Measurements from ENCODE around the gene SH3BP5L. TPM values are rescaled to one million over a fixed set of nuclear protein-coding genes. Genes with fewer than 3 reads are reported as not detected.
A peak's percentile ranks its signal among the peaks of the same experiment; 100 is the strongest.

Gene SH3BP5L
- total and polyA plus RNA-seq, 10 of the 15 experiments (the other 5 are each of a cell fraction or from before 2014, with no cell fraction given), result 1.1 to 22.8 (median 10.9) TPM

GRCh38 chr1:248805876-248806275 lies 19.8 kb downstream of the SH3BP5L start:
- in situ Hi-C loops (cut with MboI) (loop anchor here (5.0 kb wide), 3 partner anchors 109 to 564 kb away; no protein-coding TSS in a partner anchor), intact Hi-C loops (cut with micrococcal nuclease; ENCODE audit: unreplicated experiment) (loop anchor here (1.0 to 5.0 kb wide), 5 partner anchors 13 to 402 kb away; no protein-coding TSS in a partner anchor)
- Histone ChIP-seq H3K79me2 (ENCODE audit: control insufficient read depth, insufficient read depth, low read length) (no peaks in the 10 kb centered on the region), H3K27me3 (replicated peaks in 1 of 2; ENCODE audit: control insufficient read depth in 2 of 2, insufficient read depth in 2 of 2, low read length in 1 of 2) (no peaks in the 10 kb centered on the region), H3K4me1 (ENCODE audit: control insufficient read depth, insufficient read depth, low read length) (peaks cover 26% of the 10 kb centered on the region), H3K9ac (ENCODE audit: control insufficient read depth, insufficient read depth, low read length) (no peak overlapping the region; the same call in 1 of the 2 replicates), H2AFZ (ENCODE audit: control insufficient read depth, low read depth, low read length) (peak overlapping the region; percentile 78; the same call in 1 of the 2 replicates), H4K20me1 (ENCODE audit: control insufficient read depth, insufficient read depth) (no peaks in the 10 kb centered on the region), H3K4me3 (no peak overlapping the region), H3K36me3 (ENCODE audit: control insufficient read depth in 2 of 2, insufficient read depth in 2 of 2, low read length in 1 of 2) (peaks cover 0 to under 1% of the 10 kb centered on the region in 2 experiments; a peak in 1 of 4 replicates), H3K4me2 (ENCODE audit: control insufficient read depth, insufficient read depth) (peak overlapping the region; percentile 82), H3K9me3 (replicated peaks; ENCODE audit: control insufficient read depth, insufficient read depth, low read length) (peaks cover 4% of the 10 kb centered on the region; the same call in 2 of the 3 replicates), H3K27ac (ENCODE audit: control insufficient read depth, insufficient read depth) (peak overlapping the region; percentile 79)
- no peak for ATAC-seq
- no peak for DNase-seq (ENCODE audit: low read depth, low spot score)
- WGBS (ENCODE audit: insufficient coverage, insufficient replicate concordance, low lambda C conversion rate, missing lambda C conversion rate), result 100% methylated on average over 1 of the region's 1 CpG
- no TSS peak for BruUV-seq (replicated peaks)
- peak; percentile 62 for TF ChIP-seq RUNX3 (IDR thresholded peaks at IDR 0.05; ENCODE audit: low read length)
- no peak for TF ChIP-seq NRF1 (conservative IDR thresholded peaks at IDR 0.05; ENCODE audit: low read depth, low read length)
- TF ChIP-seq CBX3 (IDR thresholded peaks at IDR 0.05; ENCODE audit: borderline replicate concordance, low read depth), result no peak
- ChIA-PET RAD21 (ENCODE audit: unreplicated experiment) (interaction anchor here (0.9 to 4.3 kb wide), 18 partner anchors 12 to 563 kb away, joined by 3 to 72 read pairs (median 12); partner anchors contain the start of genes SH3BP5L, ZNF672 and ZNF692), POLR2A (interaction anchor here (1.2 to 1.9 kb wide), 7 partner anchors 17 to 563 kb away, joined by 3 to 10 read pairs (median 6); partner anchors contain the start of gene ZNF672), CTCF (interaction anchor here (0.9 to 4.9 kb wide), 36 partner anchors 11 to 1416 kb away, joined by 3 to 86 read pairs (median 6); partner anchors contain the start of genes OR14I1, SH3BP5L, ZNF672 and ZNF692), SMC1A (ENCODE audit: uncharacterized antibody, unreplicated experiment) (interaction anchor here (1.1 to 5.7 kb wide), 26 partner anchors 12 to 868 kb away, joined by 3 to 89 read pairs (median 8); partner anchors contain the start of genes OR2T1, OR2T2, SH3BP5L and ZNF672)
- FAIRE-seq, result peak; percentile 47
